ENCODE results near the gene ZNF420.

Gene ZNF420

DNA sequence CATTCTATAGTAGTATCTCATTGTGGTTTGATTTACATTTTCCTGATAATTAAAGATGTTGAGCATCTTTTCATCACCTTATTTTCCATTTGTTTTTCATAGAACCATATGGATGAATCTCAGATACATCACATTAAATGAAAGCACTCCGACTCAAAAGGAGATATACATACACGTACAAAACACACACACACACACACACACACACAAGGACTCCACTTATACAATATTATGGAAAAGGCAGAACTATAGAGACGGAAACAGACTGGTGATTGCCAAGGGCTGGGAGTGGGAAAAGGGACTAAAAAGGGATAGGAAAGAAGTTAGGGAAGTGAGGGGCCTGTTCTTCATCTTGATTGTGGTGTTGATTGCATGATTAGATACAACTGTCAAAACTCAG, 70.0 kb downstream of the ZNF420 start:
- no peak for DNase-seq (ENCODE audit: low spot score)

DNA sequence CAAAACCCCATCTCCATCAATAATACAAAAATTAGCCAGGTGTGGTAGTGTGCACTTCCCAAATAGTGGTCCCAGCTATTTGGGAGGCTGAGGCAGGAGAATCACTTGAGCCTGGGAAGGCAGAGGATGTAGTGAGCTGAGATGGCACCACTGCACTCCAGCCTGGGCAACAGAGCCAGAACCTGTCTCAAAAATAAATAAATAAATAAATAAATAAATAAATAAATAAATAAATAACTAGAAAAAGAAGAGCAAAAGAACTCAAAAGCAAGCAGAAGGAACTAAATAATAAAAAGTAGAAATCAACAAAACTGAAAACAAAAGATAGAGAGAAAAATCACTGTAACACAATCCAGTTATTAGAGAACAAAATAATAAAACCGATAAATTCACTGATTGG, 81.9 kb downstream of the ZNF420 start:
- DNase-seq (ENCODE audit: low spot score) = no peak

DNA sequence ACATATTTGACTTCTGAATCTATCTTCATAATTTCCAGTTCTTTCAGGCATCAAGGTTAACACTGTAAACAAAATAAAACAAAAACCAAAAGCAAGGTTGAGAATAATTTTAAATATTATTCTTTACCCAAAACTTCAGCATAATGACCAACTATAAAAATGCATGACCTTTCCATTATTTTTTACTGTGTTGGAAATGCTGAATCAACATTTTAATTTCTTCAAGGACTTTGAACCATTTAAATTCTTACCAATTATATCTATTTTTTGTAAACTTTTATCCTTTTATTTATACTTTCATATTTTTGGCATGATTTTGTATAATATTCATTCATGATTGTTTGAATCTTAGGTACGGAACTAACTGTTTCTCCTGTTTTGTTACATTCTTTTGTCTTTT, 87.4 kb downstream of the ZNF420 start:
- DNase-seq (ENCODE audit: low spot score) = no peak

DNA sequence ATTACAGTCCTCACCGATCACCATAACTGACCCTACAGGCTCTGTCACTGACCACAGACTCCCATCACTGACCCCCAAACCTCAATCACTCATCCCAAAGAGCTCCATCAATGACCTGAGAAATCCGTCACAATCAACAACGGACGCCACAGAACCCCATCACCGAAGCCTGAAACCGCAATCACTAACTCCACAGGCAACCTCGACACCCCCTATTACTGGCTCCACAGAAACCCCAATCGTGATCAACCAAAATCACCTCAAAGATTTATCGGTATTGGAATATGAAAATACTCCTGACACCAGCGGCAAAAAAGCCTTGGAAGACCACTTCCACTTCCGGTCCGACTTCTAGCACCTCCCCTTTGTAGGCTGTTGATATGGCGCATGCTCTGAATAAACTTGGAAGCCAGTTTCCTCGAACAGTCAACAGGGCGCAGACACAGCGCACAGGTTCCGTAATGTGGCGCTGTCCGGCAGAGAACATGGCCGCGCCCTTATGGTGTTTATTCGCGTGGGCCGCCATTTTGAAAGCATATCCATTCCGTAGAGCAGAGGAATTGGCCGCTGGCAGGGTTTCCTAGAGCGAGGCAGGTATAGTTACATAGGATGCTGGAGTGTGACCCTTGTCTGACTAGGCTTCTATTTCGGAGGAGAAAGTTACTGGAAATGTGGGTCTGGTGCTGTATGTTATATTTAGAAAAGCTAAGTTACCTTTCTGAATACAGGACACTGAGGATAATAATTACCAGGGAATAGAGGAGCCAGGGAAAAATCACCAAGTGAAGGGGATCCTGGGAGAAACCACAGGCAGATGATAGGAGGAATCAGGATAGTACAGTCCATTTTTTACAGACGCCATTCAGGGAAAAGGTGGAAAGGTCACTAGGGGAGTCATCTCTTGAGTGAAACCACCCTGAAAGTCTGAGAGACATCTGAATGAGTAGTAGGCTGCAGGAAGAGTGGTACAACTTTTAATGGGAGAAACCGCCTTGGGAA, 94.4 kb downstream of the ZNF420 start, which contains the start of gene ZNF585A:
TSS of gene ZNF585A (minus strand) at position 328 of the 999 bp plus-strand sequence. CDS start 2,785 bp downstream, outside the sequence.
- peak; percentile 92 for DNase-seq (ENCODE audit: low spot score)

All from NAMALWA (cell line).